Measurements from ENCODE around the gene MEMO1.
"Not testable (repeated sequence)": the region's sequence is repeated elsewhere in the genome, so short reads cannot be mapped to it uniquely, and the experiment has no call there.

DNA sequence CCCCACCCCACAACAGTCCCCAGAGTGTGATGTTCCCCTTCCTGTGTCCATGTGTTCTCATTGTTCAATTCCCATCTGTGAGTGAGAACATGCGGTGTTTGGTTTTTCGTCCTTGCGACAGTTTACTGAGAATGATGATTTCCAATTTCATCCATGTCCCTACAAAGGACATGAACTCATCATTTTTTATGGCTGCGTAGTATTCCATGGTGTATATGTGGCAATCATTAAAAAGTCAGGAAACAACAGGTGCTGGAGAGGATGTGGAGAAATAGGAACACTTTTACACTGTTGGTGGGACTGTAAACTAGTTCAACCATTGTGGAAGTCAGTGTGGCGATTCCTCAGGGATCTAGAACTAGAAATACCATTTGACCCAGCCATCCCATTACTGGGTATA, 168.7 kb downstream of the MEMO1 start:
- TF ChIP-seq, protein P1, sequence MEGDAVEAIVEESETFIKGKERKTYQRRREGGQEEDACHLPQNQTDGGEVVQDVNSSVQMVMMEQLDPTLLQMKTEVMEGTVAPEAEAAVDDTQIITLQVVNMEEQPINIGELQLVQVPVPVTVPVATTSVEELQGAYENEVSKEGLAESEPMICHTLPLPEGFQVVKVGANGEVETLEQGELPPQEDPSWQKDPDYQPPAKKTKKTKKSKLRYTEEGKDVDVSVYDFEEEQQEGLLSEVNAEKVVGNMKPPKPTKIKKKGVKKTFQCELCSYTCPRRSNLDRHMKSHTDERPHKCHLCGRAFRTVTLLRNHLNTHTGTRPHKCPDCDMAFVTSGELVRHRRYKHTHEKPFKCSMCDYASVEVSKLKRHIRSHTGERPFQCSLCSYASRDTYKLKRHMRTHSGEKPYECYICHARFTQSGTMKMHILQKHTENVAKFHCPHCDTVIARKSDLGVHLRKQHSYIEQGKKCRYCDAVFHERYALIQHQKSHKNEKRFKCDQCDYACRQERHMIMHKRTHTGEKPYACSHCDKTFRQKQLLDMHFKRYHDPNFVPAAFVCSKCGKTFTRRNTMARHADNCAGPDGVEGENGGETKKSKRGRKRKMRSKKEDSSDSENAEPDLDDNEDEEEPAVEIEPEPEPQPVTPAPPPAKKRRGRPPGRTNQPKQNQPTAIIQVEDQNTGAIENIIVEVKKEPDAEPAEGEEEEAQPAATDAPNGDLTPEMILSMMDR (IDR thresholded peaks at IDR 0.05): not testable (repeated sequence)
- TF ChIP-seq, protein P2, sequence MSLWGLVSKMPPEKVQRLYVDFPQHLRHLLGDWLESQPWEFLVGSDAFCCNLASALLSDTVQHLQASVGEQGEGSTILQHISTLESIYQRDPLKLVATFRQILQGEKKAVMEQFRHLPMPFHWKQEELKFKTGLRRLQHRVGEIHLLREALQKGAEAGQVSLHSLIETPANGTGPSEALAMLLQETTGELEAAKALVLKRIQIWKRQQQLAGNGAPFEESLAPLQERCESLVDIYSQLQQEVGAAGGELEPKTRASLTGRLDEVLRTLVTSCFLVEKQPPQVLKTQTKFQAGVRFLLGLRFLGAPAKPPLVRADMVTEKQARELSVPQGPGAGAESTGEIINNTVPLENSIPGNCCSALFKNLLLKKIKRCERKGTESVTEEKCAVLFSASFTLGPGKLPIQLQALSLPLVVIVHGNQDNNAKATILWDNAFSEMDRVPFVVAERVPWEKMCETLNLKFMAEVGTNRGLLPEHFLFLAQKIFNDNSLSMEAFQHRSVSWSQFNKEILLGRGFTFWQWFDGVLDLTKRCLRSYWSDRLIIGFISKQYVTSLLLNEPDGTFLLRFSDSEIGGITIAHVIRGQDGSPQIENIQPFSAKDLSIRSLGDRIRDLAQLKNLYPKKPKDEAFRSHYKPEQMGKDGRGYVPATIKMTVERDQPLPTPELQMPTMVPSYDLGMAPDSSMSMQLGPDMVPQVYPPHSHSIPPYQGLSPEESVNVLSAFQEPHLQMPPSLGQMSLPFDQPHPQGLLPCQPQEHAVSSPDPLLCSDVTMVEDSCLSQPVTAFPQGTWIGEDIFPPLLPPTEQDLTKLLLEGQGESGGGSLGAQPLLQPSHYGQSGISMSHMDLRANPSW (CRISPR knock-in tag; conservative IDR thresholded peaks at IDR 0.05; ENCODE audit: low read depth): not testable (repeated sequence)

Measured in WTC11 (cell line).